ENCODE results near the gene CHST3.

- TF ChIP-seq CTCF (conservative IDR thresholded peaks at IDR 0.05; ENCODE audit: low read length) (no peak), EZH2phosphoT487 (IDR thresholded peaks at IDR 0.05; ENCODE audit: borderline replicate concordance) (no peak)
Observed at GRCh38 chr10:71996592-71997371, 32.6 kb downstream of the CHST3 start.
